ENCODE data around the gene RFX4.

RFX4 gene
- total RNA-seq = 0 reads per million in 9 experiments

GRCh38 chr12:106582641-106583230, at the start of gene RFX4:
Gene RFX4, plus strand, starts transcription at chr12:106583004. Its CDS starts 317 bp downstream, at chr12:106583321.
- DNase-seq (no peak), ATAC-seq (replicated peaks) (no peak)
- Mint-ChIP-seq H3K27ac (no peak within 1 kb of the TSS), H3K27me3 (peaks cover 80 to 100% of the 10 kb centered on the region in 2 donors), H3K9me3 (no peaks in the 10 kb centered on the region), H3K4me3 (peak within 1 kb of the TSS; percentile 67 to 77), H3K36me3 (ENCODE audit: insufficient read depth) (no peaks in the 10 kb centered on the region), H3K4me1 (ENCODE audit: low read depth in 2 of 2) (peaks cover 25 to 34% of the 10 kb centered on the region in 2 donors)

GRCh38 chr12:106541201-106541600, 41.6 kb upstream of the RFX4 start:
- DNase-seq = no peak
- Mint-ChIP-seq H3K27me3 (peaks cover 4 to 12% of the 10 kb centered on the region in 2 donors), H3K4me3 (no peak overlapping the region), H3K27ac (no peak overlapping the region), H3K4me1 (ENCODE audit: low read depth in 2 of 2) (no peaks in the 10 kb centered on the region), H3K9me3 (peaks cover 0 to 2% of the 10 kb centered on the region in 2 donors), H3K36me3 (ENCODE audit: insufficient read depth) (no peaks in the 10 kb centered on the region)
- ATAC-seq (replicated peaks) = no peak

GRCh38 chr12:106551410-106551809, 31.4 kb upstream of the RFX4 start:
- Mint-ChIP-seq H3K27ac (no peak overlapping the region), H3K27me3 (peaks cover 47 to 50% of the 10 kb centered on the region in 2 donors), H3K36me3 (ENCODE audit: insufficient read depth) (no peaks in the 10 kb centered on the region), H3K4me3 (no peak overlapping the region), H3K9me3 (peaks cover 0 to 8% of the 10 kb centered on the region in 2 donors), H3K4me1 (ENCODE audit: low read depth in 2 of 2) (no peaks in the 10 kb centered on the region)
- no peak for DNase-seq
- no peak for ATAC-seq (replicated peaks)

- DNase-seq (no peak), ATAC-seq (replicated peaks) (no peak)
- no peak overlapping the region for H3K27ac Mint-ChIP-seq
- peaks cover 0 to 8% of the 10 kb centered on the region in 2 donors for H3K9me3 Mint-ChIP-seq
- no peaks in the 10 kb centered on the region for H3K36me3 Mint-ChIP-seq (ENCODE audit: insufficient read depth)
- H3K27me3 Mint-ChIP-seq = peaks cover 50 to 54% of the 10 kb centered on the region in 2 donors
- H3K4me3 Mint-ChIP-seq = no peak overlapping the region
- no peaks in the 10 kb centered on the region for H3K4me1 Mint-ChIP-seq (ENCODE audit: low read depth in 2 of 2)
Observed at GRCh38 chr12:106552228-106552627, 30.6 kb upstream of the RFX4 start.

- ATAC-seq (replicated peaks) (no peak), DNase-seq (no peak)
- Mint-ChIP-seq H3K27ac (no peak overlapping the region), H3K36me3 (ENCODE audit: insufficient read depth) (no peaks in the 10 kb centered on the region), H3K4me1 (ENCODE audit: low read depth in 2 of 2) (no peaks in the 10 kb centered on the region), H3K9me3 (no peaks in the 10 kb centered on the region), H3K27me3 (peaks cover 54 to 69% of the 10 kb centered on the region in 2 donors), H3K4me3 (no peak overlapping the region)
Observed at GRCh38 chr12:106564678-106565329, 18.0 kb upstream of the RFX4 start.

GRCh38 chr12:106566771-106567170, 16.0 kb upstream of the RFX4 start:
- Mint-ChIP-seq H3K9me3 (no peaks in the 10 kb centered on the region), H3K4me1 (ENCODE audit: low read depth in 2 of 2) (no peaks in the 10 kb centered on the region), H3K27ac (no peak overlapping the region), H3K4me3 (no peak overlapping the region), H3K27me3 (peaks cover 50 to 52% of the 10 kb centered on the region in 2 donors), H3K36me3 (ENCODE audit: insufficient read depth) (no peaks in the 10 kb centered on the region)
- no peak for DNase-seq
- no peak for ATAC-seq (replicated peaks)

GRCh38 chr12:106573239-106573638, 9.6 kb upstream of the RFX4 start:
- DNase-seq = no peak
- Mint-ChIP-seq H3K9me3 (no peaks in the 10 kb centered on the region), H3K27ac (no peak overlapping the region), H3K36me3 (ENCODE audit: insufficient read depth) (no peaks in the 10 kb centered on the region), H3K4me1 (ENCODE audit: low read depth in 2 of 2) (no peaks in the 10 kb centered on the region), H3K4me3 (no peak overlapping the region), H3K27me3 (peaks cover 29 to 49% of the 10 kb centered on the region in 2 donors)
- ATAC-seq (replicated peaks) = no peak

GRCh38 chr12:106576848-106577247, 6.0 kb upstream of the RFX4 start:
- DNase-seq = no peak
- Mint-ChIP-seq H3K27me3 (peaks cover 62 to 64% of the 10 kb centered on the region in 2 donors), H3K9me3 (no peaks in the 10 kb centered on the region)

GRCh38 chr12:106580671-106581508, 1.9 kb upstream of the RFX4 start:
- Mint-ChIP-seq H3K27ac (no peak overlapping the region), H3K27me3 (peaks cover 74 to 94% of the 10 kb centered on the region in 2 donors), H3K4me1 (ENCODE audit: low read depth in 2 of 2) (peaks cover 25 to 31% of the 10 kb centered on the region in 2 donors), H3K36me3 (ENCODE audit: insufficient read depth) (no peaks in the 10 kb centered on the region), H3K9me3 (no peaks in the 10 kb centered on the region), H3K4me3 (peak overlapping the region in 1 of 2 donors; percentile 66)
- no peak for DNase-seq
- no peak for ATAC-seq (replicated peaks)

More at GRCh38 chr12:106576848-106577247, 6.0 kb upstream of the RFX4 start:
- Mint-ChIP-seq H3K36me3 (ENCODE audit: insufficient read depth) (no peaks in the 10 kb centered on the region), H3K4me1 (ENCODE audit: low read depth in 2 of 2) (peaks cover 5% of the 10 kb centered on the region in 2 donors), H3K4me3 (no peak overlapping the region), H3K27ac (no peak overlapping the region)
- ATAC-seq (replicated peaks) = no peak

- no peak for ATAC-seq (replicated peaks)
- no peak for DNase-seq
- H3K27ac Mint-ChIP-seq = no peak overlapping the region
- no peaks in the 10 kb centered on the region for H3K36me3 Mint-ChIP-seq (ENCODE audit: insufficient read depth)
- H3K4me3 Mint-ChIP-seq = peak overlapping the region; percentile 58 to 66
- no peaks in the 10 kb centered on the region for H3K9me3 Mint-ChIP-seq
- H3K4me1 Mint-ChIP-seq (ENCODE audit: low read depth in 2 of 2) = peaks cover 25 to 33% of the 10 kb centered on the region in 2 donors
- H3K27me3 Mint-ChIP-seq = peaks cover 78 to 97% of the 10 kb centered on the region in 2 donors
Observed at GRCh38 chr12:106581543-106582248, 1.1 kb upstream of the RFX4 start.

- no peak for ATAC-seq (replicated peaks)
- H3K4me3 Mint-ChIP-seq = peak overlapping the region; percentile 58 to 66
Observed at GRCh38 chr12:106582249-106582591, 584 bp upstream of the RFX4 start.

GRCh38 chr12:106583242-106584103, 669 bp downstream of the RFX4 start:
- peaks cover 25 to 34% of the 10 kb centered on the region in 2 donors for H3K4me1 Mint-ChIP-seq (ENCODE audit: low read depth in 2 of 2)
- DNase-seq (no peak), ATAC-seq (replicated peaks) (no peak)
- H3K9me3 Mint-ChIP-seq = no peaks in the 10 kb centered on the region
- H3K27me3 Mint-ChIP-seq = peaks cover 84 to 100% of the 10 kb centered on the region in 2 donors
- H3K27ac Mint-ChIP-seq = no peak overlapping the region
- H3K4me3 Mint-ChIP-seq = peak overlapping the region; percentile 67 to 77
- H3K36me3 Mint-ChIP-seq (ENCODE audit: insufficient read depth) = no peaks in the 10 kb centered on the region

More at GRCh38 chr12:106582249-106582591, 584 bp upstream of the RFX4 start:
- no peak for DNase-seq
- Mint-ChIP-seq H3K27me3 (peaks cover 80 to 100% of the 10 kb centered on the region in 2 donors), H3K9me3 (no peaks in the 10 kb centered on the region), H3K27ac (no peak overlapping the region), H3K4me1 (ENCODE audit: low read depth in 2 of 2) (peaks cover 25 to 34% of the 10 kb centered on the region in 2 donors), H3K36me3 (ENCODE audit: insufficient read depth) (no peaks in the 10 kb centered on the region)

All from effector memory CD8-positive, alpha-beta T cell (primary cell).